Stomach (tissue), 9 donors: ENCODE results near the gene SORCS1. TPM values are rescaled to one million over a fixed set of nuclear protein-coding genes. Genes with fewer than 3 reads are reported as not detected.

Source experiments
- DNase-seq, 2 donors: peaks; one replicate each; pipeline versions ENCODE4 v3.0.0 to v3.0.0-alpha.2; 2013 to 2019
- H3K27ac ChIP-seq, 5 donors: fragments of 200-600 bp in 4 of 5; sonication (generic) in 4 of 5; one replicate each; pipeline ENCODE4 v1.5.1; 2013 to 2019; ENCODE audit warnings: mild to moderate bottlenecking in 1 of 5, moderate library complexity in 1 of 5
- H3K27me3 ChIP-seq, 3 donors: fragments of 200-600 bp; sonication (generic); one replicate each; pipeline ENCODE4 v1.5.1; 2017 to 2019; ENCODE audit warnings: mixed run types in 1 of 3
- H3K36me3 ChIP-seq, 4 donors: fragments of 200-600 bp; sonication (generic); 1 replicate in 3 of 4; 2 replicates in 1 of 4; pipeline ENCODE4 v1.5.1; 2016 to 2019
- H3K4me1 ChIP-seq, 4 donors: fragments of 200-600 bp; sonication (generic); one replicate each; pipeline ENCODE4 v1.5.1; 2016 to 2019
- H3K4me3 ChIP-seq, 4 donors: fragments of 200-600 bp; sonication (generic) in 3 of 4; one replicate each; pipeline ENCODE4 v1.5.1; 2016 to 2019; ENCODE audit warnings: mild to moderate bottlenecking in 1 of 4
- H3K9me3 ChIP-seq, 4 donors: fragments of 200-600 bp; sonication (generic); one replicate each; pipeline ENCODE4 v1.5.1; 2016 to 2019
- EP300 ChIP-seq: sonication (generic); formaldehyde crosslinking; IDR thresholded peaks from one replicate; pipeline ENCODE4 v1.6.1; 2017; ENCODE audit warnings: antibody characterized with exemption
- POLR2A ChIP-seq, 4 donors: fragments of 450-650 bp; IDR thresholded peaks; one replicate each; pipeline ENCODE4 v1.6.1; 2016; ENCODE audit warnings: antibody characterized with exemption in 4 of 4, control low read depth in 2 of 4, mild to moderate bottlenecking in 1 of 4, moderate library complexity in 1 of 4
- POLR2AphosphoS5 ChIP-seq, 3 donors: sonication (generic); formaldehyde crosslinking; IDR thresholded peaks; one replicate each; pipeline ENCODE4 v1.6.1; 2016; ENCODE audit warnings: antibody characterized with exemption in 3 of 3
- WGBS, 5 donors: extraction: QIAGEN DNeasy Blood & Tissue Kit in 3 of 5; methylation state at CpG; one replicate each; pipeline versions ENCODE4 v1.1.5 to v1.1.7; 2013 to 2018; 5-methylcytosine and 5-hydroxymethylcytosine counted together
- intact Hi-C: fragments of 100-400 bp; cut with DNase I; formaldehyde crosslinking; loops from one replicate; pipeline ENCODE4 v1.15.1; 2023; ENCODE audit warnings: low total_unique reads
- polyA plus RNA-seq, 3 donors: library from polyadenylated mRNA; stranded (reverse); fragments of 200-250 nt; gene quantifications; one replicate each; pipeline ENCODE4 v1.2.3, GENCODE V29; 2013
- total RNA-seq, 5 donors: library from RNA; depleted of rRNA; stranded (reverse); fragments of >200 nt; gene quantifications; one replicate each; pipeline versions ENCODE4 v1.1.0 to v1.2.3, GENCODE V29; 2014 to 2016
- TF ChIP-seq, protein P1 (sequence below), 7 experiments: fragments of 450-650 bp in 4 of 7; fragments of 200-600 bp in 3 of 7; sonication (generic) in 3 of 7; IDR thresholded peaks; one replicate each; pipeline ENCODE4 v1.5.1; 2016 to 2019; ENCODE audit warnings: antibody characterized with exemption in 7 of 7, control low read depth in 2 of 7, mild to moderate bottlenecking in 1 of 7
- donor health status: healthy with polysubstance abuse.
- donor health status: Bipolar disorder and iron deficiency.
- donor health status: healthy.

Gene SORCS1
- total and polyA plus RNA-seq, 8 donors = 0.25 to 10.1 (median 0.69) TPM

- no peak for DNase-seq
- intact Hi-C loops = no loop called here
- Histone ChIP-seq H3K36me3 (no peaks in the 10 kb centered on the region), H3K27me3 (no peaks in the 10 kb centered on the region), H3K4me3 (no peak overlapping the region), H3K9me3 (no peaks in the 10 kb centered on the region), H3K27ac (no peak overlapping the region), H3K4me1 (peaks cover 0 to 6% (median 2%) of the 10 kb centered on the region in 4 donors)
- TF ChIP-seq, protein P1, sequence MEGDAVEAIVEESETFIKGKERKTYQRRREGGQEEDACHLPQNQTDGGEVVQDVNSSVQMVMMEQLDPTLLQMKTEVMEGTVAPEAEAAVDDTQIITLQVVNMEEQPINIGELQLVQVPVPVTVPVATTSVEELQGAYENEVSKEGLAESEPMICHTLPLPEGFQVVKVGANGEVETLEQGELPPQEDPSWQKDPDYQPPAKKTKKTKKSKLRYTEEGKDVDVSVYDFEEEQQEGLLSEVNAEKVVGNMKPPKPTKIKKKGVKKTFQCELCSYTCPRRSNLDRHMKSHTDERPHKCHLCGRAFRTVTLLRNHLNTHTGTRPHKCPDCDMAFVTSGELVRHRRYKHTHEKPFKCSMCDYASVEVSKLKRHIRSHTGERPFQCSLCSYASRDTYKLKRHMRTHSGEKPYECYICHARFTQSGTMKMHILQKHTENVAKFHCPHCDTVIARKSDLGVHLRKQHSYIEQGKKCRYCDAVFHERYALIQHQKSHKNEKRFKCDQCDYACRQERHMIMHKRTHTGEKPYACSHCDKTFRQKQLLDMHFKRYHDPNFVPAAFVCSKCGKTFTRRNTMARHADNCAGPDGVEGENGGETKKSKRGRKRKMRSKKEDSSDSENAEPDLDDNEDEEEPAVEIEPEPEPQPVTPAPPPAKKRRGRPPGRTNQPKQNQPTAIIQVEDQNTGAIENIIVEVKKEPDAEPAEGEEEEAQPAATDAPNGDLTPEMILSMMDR (IDR thresholded peaks at IDR 0.05) = no peak
- TF ChIP-seq POLR2AphosphoS5 (IDR thresholded peaks at IDR 0.05) (no peak), EP300 (no peak), POLR2A (IDR thresholded peaks at IDR 0.05) (no peak)
- 55 to 73% (median 66%) methylated on average over 3 of the region's 3 CpGs for WGBS, 5 donors
These were observed 456.8 kb downstream of the SORCS1 start for GRCh38 chr10:106707657-106708056.

DNA sequence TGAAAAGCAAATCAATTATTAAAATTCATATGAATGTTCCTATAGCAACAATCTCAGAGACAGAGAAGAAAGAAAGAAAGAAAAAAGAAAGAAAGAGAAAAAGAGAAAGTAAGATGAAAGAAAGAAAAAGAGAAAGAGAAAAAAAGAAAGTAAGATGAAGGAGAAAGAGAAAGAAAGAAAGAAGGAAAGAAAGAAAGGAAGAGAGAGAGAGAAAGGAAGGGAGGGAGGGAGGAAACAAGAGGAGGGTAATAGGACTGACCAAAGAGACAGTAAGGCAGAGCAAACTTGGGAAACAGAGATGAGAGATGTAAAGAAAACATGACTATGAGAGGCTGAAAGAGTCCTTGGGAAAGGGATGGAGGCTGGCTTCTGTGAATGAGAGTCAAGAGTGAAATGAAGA is 458.4 kb downstream of the SORCS1 start:
- intact Hi-C loops = no loop called here
- no peaks in the 10 kb centered on the region for H3K36me3 ChIP-seq
- H3K9me3 ChIP-seq = no peaks in the 10 kb centered on the region
- no peak overlapping the region for H3K27ac ChIP-seq
- TF ChIP-seq, protein P1 (IDR thresholded peaks at IDR 0.05) = no peak
- TF ChIP-seq EP300 = no peak
- no peak for TF ChIP-seq POLR2AphosphoS5 (IDR thresholded peaks at IDR 0.05)
- TF ChIP-seq POLR2A (IDR thresholded peaks at IDR 0.05) = no peak
- DNase-seq = no peak
- H3K4me1 ChIP-seq = peaks cover 0 to 6% (median 2%) of the 10 kb centered on the region in 4 donors
- H3K27me3 ChIP-seq = no peaks in the 10 kb centered on the region
- H3K4me3 ChIP-seq = no peak overlapping the region

GRCh38 chr10:106705681-106706100 is 458.8 kb downstream of the SORCS1 start:
- no peaks in the 10 kb centered on the region for H3K27me3 ChIP-seq
- H3K9me3 ChIP-seq = no peaks in the 10 kb centered on the region
- WGBS, 5 donors = 7 to 17% (median 11%) methylated on average over 9 of the region's 9 CpGs
- intact Hi-C loops = no loop called here
- H3K4me1 ChIP-seq = peaks cover 0 to 6% (median 2%) of the 10 kb centered on the region in 4 donors
- peak; percentile 42 to 93 for DNase-seq
- TF ChIP-seq POLR2AphosphoS5 (IDR thresholded peaks at IDR 0.05) (no peak), EP300 (no peak), POLR2A (IDR thresholded peaks at IDR 0.05) (no peak)
- TF ChIP-seq, protein P1 (IDR thresholded peaks at IDR 0.05) = peak in 5 of 7 experiments; percentile 30 to 64 (median 58)
- no peak overlapping the region for H3K4me3 ChIP-seq
- no peaks in the 10 kb centered on the region for H3K36me3 ChIP-seq
- H3K27ac ChIP-seq = no peak overlapping the region

GRCh38 chr10:106696239-106696638 is 468.3 kb downstream of the SORCS1 start:
- Histone ChIP-seq H3K36me3 (no peaks in the 10 kb centered on the region), H3K9me3 (no peaks in the 10 kb centered on the region), H3K4me3 (no peak overlapping the region), H3K27ac (no peak overlapping the region), H3K4me1 (no peaks in the 10 kb centered on the region), H3K27me3 (no peaks in the 10 kb centered on the region)
- intact Hi-C loops = no loop called here
- no peak for TF ChIP-seq POLR2AphosphoS5 (IDR thresholded peaks at IDR 0.05)
- TF ChIP-seq, protein P1 (IDR thresholded peaks at IDR 0.05) = no peak
- no peak for TF ChIP-seq POLR2A (IDR thresholded peaks at IDR 0.05)
- TF ChIP-seq EP300 = no peak
- no peak for DNase-seq
- 55 to 78% (median 64%) methylated on average over 2 of the region's 2 CpGs for WGBS, 5 donors
